Right kidney (tissue), 1 donor: Measurements from ENCODE around the gene IRF2BP2.

Experiments
- DNase-seq: peaks from one replicate; pipeline ENCODE4 v3.0.0-alpha.2; 2016

Gene IRF2BP2

GRCh38 chr1:234616644-234617043 is 6.7 kb upstream of the IRF2BP2 start:
- no peak for DNase-seq

GRCh38 chr1:234614081-234614489 is 4.1 kb upstream of the IRF2BP2 start:
- DNase-seq, result no peak

- DNase-seq, result peak; percentile 66
Observed at GRCh38 chr1:234613128-234613875, 3.3 kb upstream of the IRF2BP2 start.

DNA sequence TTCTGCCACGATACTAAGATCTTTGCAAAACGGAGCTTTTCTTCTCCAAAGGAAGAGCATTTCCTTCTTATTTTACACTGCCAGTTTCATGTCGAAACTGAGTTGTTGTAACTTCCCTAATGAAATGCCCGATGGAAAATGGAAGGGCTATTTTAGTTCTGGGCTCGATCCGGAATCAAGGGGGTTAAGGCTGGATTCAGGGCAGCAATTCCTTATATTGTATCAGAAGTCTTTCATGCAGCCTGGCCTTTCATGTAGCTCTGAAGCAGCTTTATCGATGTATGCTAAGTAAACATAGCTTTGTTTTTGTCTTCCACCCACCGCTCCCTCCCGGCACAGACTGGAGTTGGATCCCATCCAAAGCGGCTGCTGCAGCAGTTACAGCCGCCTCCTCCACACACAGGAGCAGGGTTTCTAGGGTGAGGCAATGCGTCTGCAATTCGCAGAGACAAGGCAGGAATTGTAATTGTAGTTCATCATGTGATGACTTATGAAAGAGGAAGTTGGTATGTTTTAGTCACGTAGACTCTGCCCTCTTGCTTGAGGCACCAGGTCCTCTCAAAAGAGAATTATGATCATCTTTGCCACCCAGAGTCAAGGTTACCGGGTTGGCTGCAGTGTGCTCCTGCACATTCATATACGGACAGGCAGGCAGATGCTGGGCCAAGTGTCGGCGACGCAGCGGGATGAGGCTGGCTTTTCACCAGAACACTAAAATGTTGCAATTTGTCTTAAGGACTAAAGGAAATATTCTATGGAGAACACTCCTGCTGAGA is 2.6 kb upstream of the IRF2BP2 start:
- peak; percentile 86 for DNase-seq

DNA sequence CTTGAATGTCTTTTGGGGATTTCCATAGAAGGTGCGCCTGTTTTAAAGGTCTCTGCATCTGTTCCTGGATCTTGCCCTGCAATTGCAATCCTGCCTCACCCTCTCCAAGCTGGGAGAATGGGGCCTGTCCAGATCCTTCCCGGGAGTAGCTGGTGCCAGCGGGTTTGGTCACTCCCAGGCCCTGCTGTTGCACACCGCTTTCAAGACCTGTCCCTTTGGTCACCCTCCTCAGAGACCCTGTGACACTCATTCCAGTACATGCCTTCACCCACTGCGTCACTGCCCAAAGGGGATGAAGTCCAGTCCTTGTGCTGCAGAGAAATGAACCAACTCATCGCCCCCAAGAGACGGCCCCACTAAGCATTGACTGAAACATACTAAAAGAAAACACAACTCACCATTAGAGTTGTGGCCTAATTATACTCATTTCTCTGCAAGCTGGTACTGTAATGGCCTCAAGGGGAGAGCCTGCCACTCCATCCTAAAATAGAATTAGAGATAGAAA is 1.9 kb upstream of the IRF2BP2 start:
- DNase-seq, result peak; percentile 70

DNA sequence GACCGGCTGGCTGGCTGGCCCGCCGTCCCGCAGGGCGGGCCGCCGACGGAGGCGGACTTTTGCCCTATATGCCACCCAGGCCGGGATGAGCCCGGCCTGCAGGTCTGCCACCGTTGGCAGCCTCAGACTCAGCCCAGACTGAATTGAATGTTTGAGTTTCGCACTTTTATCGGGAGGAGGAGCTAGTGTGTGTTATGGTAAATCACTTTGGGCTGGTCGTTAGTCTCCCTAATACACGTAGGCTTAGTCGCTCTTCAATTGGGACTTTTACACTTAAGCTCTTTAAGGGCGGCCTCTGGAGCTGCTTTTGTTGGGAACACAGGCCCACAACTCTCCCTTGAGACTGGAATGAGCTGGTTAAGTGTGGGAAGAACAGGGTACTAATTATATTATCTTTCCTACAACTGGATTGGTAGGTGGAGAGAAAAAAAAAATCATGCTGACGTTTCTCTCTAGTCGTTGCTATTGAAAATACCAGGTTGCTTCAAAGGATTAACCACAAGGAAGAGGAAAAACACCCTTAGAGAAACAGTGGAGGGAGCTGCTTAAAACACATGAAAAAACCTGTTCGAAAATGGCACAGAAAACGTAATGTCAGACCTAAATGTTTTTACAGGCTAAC is 1.4 kb upstream of the IRF2BP2 start:
- DNase-seq, result peak; percentile 86

- peak; percentile 95 for DNase-seq
Observed at GRCh38 chr1:234610666-234611224, 767 bp upstream of the IRF2BP2 start.

- no peak for DNase-seq
Observed at GRCh38 chr1:234609691-234610042, 311 bp downstream of the IRF2BP2 start.

- DNase-seq, result peak; percentile 81
Observed at GRCh38 chr1:234608911-234609690, 877 bp downstream of the IRF2BP2 start.

DNA sequence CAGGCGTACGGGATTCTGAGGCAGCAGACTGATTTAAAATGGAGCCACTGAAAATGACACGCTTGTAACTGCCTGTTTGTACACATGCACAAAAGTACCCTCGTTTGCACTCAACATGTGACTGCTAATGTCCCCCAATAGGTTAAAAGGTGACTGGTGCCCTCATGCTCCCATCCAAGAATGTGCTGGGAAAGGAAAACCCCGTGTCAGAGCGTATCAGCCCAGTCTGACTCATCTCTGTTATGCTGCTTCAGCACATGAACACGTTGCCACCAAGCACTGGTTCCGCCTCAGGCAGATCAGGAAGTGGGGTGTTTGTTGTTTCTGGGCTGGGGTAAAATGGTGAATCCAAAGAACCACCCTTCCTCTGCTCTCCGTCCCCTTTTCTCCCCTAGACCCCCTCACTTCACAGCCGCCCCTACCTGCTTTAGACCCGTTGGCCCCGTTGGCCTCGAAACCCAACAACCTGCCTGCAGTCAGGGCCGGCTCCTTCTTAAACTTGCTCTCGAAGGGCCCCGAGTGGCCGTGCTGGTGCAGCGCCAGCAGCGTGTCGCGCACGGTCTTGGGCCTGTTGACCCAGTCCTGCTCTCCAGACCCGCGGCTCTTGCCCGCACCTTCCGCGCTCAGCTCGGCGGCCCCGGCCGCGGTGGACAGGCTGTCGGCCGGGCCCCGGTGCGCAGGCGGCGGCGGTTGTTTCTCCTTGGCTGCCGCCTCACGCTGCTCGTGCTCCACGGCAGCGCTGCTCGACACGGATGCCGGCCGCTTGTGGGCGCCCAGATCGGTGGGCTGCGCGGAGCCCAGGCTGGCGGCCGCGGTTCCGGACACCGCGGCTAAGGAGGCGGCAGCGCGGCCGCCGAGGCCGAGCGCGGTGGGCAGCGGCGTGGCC is 1.7 kb downstream of the IRF2BP2 start:
- DNase-seq, result peak; percentile 84

DNA sequence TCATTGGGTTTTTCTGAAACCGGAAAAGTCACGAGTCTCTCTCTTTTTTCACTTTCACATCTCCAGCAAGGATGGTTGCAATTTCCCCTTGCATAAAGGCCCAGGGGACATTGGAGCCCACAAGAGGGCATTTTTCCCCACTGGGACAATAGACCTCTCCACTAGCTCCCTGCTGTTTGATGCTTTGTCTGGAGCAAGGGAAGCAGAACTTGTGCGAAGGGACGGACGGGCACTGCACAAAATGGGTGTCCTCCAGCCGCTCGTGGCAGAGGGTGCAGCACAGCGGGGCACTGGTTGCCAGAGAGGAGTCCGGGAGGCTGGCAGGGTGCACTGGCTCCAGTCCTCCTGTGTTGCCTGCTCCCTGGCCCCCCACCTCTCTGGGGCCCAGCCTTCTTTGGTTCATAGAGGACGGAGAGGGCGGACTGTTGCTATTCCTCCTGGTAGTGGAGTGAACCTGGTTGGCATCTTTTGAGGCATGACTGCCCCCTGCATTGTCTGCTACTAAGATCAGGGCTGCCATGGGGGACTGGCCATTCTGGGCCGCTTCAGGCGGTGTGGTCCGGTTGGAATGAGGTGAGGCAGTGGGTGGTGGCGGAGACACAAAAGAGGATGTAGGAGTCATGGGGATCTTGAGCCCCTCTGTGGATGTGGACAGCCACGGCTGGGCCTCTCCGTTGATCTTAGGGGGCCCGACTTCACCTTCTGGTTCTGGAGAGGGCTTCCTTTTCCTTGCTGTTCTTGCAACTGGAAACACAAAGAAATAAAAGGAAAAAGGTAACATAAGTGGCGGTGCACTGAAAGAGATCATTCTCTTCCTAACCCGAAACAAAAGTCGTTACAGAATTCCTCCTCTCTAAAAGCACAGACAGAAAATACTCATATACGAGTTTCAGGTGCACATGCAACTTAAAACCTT is 2.6 kb downstream of the IRF2BP2 start:
- DNase-seq, result peak; percentile 76

- no peak for DNase-seq
Observed at GRCh38 chr1:234606784-234607108, 3.2 kb downstream of the IRF2BP2 start.

- DNase-seq, result peak; percentile 72
Observed at GRCh38 chr1:234605983-234606783, 3.8 kb downstream of the IRF2BP2 start.

DNA sequence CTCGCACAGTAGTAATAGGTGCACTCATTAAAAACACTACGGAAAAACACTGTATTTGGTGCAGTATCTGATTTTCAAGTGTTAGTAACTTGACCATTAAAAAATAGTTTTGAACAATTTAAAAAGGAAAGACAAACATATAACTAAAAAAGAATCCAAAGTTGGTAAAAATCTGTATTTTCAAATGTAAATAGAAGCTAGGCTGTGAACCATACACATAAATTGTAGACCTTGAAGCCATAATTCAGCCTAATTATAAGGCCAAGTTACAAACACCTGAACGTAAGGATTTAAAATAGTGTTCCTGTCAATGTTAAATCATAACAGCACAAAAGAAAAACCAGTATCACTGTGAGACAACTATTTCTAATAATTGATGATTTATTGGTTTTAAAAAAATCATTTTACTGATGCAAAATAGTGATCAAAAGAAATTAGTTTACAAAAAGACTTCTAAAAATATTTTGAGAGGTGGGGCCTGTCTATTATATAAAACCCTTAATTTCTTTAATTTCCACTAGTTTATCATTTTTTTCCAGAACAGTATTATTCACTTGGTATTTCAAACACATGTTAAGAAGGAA is 4.5 kb downstream of the IRF2BP2 start:
- DNase-seq, result no peak

DNA sequence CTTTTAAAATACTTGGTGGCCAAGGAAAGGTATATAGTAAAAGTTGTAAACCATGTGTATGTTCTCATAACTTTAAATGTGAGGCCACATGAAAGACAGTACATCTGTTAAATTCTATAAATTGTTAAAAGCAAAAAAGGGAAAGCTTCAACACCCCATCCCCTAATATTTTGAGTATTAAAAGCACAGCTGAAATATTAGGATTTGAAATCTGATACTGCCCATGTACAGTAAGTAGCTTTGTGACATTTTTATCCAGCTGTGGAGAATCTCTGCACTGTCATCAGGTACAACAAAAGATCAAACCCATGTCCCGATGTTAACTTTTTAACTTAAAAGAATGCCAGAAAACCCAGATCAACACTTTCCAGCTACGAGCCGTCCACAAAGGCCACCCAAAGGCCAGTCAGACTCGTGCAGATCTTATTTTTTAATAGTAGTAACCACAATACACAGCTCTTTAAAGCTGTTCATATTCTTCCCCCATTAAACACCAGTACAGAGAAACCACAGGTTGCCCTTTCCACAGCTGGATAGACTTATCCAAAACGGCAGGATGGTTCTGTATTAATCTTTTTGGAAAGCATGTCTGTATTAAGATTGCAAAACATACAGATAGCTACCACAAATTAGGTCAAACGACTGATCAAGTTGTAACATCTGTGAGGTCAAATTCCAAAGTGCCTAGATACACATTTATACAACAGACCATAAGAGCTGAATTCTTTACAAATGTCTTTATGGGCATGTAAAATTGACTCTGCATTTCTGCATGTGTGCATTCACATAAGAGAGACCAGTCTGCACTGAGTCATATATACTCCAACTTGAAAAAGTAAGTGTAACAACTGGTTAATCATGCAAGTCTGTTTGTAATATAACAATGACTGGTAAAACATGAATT is 5.2 kb downstream of the IRF2BP2 start:
- peak; percentile 67 for DNase-seq

GRCh38 chr1:234603221-234604204 is 6.5 kb downstream of the IRF2BP2 start:
- DNase-seq, result peak; percentile 50
